Islet of Langerhans (tissue), 1 donor: Measurements from ENCODE around the gene TRUB2.
"Not testable (repeated sequence)": the region's sequence is repeated elsewhere in the genome, so short reads cannot be mapped to it uniquely, and the experiment has no call there.

Experiments
- FAIRE-seq: peaks from one replicate; lab custom pipeline; 2011; peaks lifted over from hg19 to GRCh38; lab: Jason Lieb, UNC

The TRUB2 gene

DNA sequence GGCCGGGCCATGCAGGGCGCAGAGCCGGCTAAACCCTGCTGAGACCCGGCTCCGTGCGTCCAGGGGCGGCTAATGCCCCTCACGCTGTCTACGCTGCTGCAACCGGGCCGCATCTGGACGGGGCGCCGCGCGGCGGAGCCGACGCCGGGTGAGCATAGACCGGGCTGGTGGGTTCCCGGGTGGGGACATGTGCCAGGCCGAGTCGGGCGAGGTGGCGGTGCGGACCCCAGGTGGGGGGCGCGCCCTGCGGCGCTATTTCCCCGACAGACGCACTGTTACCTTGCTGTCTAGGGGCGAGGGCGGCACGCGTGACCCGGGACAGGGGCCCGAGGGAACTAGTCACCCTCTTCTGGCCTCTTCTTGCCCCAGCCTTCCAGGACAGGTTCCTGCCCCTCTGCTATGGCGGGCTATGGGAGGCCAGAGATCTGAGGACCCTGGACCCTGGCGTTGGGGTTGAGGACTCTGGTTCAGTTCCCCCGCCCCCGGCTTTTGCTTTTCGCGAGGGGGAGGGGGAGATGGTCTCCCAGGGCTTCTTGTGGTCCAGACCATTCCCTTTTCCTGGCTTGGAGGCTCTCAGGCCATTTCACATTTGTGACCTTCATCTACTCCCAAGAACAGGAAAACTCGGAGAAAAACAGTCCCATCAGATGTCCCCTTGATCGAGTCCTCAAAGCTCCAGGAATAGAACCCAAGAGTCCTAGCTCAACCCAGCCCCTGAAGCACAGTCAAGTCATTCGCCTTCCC lies 18.6 kb upstream of the TRUB2 start:
- no peak for FAIRE-seq

DNA sequence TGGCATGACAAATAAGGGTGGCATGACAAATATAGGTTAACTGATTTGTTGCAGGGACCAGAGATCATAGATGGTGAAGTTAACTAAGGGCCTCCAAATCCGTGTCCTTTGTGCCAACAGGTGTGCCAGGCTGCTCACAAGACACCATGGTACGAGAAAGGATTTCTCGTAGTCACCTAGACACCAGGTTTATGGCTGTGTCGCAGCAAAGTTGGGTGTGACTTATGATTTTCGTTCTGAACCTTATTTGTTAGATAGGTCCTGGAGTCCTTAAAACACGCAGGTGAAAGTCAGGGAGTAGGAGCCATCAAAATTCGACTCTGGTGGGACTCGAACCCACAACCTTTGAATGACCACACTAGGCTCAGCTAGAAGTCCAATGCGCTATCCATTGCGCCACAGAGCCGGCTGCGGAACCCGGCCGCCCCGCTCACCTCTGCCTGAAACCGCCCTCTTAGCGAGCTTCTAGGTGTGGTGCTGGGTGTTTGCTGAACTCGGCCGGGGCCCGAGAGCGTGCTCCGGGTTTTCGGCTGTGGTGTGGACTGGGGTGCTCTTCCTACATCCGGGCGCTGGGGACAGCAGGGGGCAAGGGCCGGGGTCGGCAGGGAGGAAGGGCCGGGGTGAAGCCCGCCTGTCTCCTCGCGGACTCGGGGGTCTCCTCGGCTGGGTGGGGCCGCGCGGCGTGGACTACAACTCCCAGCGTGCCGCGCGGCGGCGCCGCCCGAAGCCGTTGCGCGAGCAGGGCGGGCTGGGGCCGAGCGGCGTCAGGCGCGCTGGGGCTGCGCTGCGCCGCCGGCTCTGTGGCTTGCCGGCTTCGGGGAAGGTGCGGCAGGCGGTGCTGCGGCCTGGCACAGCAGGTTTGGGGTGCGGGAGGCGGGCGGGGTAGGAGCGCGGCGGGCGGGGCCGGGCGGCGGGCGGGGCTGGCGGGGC lies 17.8 kb upstream of the TRUB2 start, which contains the start of gene SLC27A4:
TSS of gene SLC27A4 (plus strand) at position 767 of the 930 bp plus-strand sequence. CDS start 2,606 bp downstream, outside the sequence.
- no peak for FAIRE-seq

GRCh38 chr9:128338852-128339614 lies 16.8 kb upstream of the TRUB2 start:
- not testable (repeated sequence) for FAIRE-seq

DNA sequence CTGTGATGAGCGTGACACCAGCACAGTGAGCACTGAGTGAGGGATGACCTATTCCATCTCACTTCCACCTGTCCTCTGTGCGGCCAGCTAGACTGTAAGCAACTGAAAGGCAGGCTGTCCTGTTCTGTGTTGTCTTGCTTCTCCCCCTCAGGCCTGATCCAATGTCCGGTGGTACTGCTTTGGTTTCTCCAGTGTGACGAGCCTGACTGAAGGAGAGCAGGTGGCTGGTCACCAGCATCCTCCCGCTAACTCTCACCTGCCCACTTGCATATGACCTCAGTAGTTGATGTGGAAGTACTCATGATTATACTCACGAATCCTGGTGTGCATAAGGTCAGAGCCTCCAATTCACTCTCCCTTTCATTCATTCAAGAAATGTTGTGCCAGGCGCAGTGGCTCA lies 15.7 kb upstream of the TRUB2 start:
- FAIRE-seq: no peak

- no peak for FAIRE-seq
Measured at GRCh38 chr9:128335914-128336313, 13.7 kb upstream of the TRUB2 start.

- FAIRE-seq: no peak
Measured at GRCh38 chr9:128335161-128335560, 12.9 kb upstream of the TRUB2 start.

GRCh38 chr9:128333451-128333869 lies 11.2 kb upstream of the TRUB2 start:
- no peak for FAIRE-seq

DNA sequence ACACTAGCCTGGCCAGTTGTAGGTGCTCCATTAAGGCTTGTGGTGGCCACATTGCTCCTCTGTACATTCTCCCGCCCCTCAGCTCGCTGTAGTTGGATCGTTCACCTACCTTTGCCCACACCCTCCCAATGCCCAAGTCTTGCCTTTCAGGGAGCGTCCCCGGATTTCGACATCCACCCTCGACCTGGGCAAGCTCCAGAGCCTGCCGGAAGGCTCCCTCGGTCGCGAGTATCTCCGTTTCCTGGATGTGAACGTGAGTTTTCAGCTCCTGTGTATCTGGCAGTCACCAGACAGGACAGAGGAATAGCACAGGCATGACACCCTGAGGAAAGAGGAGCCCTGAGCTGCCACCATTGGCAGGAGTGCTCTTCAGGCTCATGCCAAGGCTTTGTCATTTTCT lies 3.4 kb upstream of the TRUB2 start:
- FAIRE-seq: no peak

DNA sequence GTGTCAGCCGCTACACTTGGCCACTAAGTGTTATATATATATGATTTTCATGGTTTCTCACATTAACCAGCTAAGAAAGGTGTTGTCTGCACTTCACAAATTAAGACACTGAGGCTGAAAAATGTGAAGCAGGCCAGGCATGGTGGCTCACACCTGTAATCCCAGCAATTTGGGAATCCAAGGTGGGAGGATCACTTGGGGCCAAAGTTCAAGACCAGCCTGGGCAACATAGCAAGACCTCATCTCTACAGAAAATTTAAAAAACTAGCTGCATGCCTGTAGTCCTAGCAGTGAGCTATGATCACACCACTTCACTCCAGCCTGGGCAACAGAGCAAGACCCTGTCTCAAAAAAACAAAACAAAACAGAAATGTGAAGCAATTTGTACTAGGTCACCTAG lies 2.2 kb upstream of the TRUB2 start:
- no peak for FAIRE-seq

DNA sequence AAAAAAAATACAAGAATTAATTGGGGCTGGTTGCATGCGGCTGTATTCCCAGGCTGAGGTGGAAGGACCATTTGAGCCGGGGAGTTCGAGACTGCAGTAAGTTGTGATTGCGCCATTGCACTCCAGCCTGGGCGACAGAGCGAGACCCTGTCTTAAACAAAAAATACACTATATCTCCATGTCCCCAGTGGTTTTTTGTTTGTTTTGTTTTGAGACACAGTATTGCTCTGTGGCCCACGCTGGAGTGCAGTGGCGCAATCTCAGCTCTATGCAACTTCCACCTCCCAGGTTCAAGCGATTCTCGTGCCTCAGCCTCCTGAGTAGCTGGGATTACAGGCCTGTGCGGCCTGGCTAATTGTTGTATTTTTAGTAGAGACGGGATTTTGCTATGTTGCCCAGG lies 1.5 kb upstream of the TRUB2 start:
- FAIRE-seq: no peak

DNA sequence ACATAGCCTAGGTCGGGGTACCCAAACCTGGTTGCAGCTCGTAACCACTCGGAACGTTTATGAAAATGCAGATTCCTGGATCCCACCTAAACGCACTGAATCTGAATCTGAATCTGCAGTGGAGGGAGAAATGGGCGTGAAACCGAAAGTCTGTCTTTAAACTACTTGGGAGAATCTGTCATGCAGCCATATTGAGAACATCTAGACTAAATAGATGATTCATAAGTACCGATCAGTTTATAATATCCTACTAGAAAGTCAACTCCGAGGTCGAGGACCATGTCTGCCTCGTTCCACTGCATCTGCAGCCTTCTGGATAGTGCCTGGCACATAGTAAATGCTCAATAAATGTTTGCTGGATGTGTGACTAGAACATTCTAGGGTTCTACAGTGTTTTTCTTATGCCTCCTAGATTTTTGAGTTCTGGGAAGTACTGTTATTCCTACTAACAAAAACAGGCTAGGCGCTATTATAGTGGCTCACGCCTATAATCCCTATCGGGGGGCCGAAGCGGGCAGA lies 1.0 kb upstream of the TRUB2 start:
- no peak for FAIRE-seq

DNA sequence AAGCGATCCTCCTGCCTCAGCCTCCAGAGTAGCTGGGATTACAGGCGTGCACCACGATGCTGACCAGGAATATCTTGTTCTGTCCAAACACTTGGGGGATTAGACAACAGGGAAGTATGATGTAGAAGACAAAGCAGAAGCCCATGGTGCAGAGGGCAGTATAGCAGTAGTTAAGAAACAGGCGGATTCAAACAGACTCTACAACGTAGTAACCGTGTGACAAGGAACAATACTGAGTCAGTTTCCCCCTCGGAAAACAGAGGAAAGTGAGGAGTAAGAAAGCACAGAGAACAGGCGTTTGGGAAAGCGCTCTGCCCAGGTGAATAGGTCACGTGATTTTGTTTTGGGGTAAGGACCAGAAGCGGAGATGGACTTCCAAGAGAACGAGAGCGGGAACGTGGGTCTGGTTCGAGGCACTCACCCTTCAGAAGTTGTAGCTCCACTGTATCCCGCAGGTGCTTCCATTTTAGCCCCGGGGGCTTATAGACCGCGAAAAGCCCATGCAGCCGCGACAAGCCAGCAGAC lies 306 bp downstream of the TRUB2 start:
- FAIRE-seq: no peak

DNA sequence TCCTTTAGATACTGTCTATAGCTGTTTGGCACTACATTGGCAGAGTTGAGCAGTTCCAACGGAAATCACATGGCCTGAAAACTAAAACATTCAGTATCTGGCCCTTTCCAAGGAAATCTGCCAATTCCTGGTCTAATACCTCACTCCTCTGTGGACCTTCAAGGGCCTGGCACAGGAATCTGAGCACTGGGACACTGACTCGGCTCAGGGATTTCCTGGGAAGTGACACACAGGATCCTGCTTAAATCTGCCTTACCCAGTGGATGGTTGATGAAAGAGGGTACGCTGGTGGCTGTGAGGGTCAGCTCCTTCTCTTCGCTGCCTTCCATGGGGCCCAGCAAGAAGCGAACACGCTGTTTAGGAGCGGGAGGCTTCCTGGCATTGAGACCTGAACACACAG lies 904 bp downstream of the TRUB2 start:
- no peak for FAIRE-seq

GRCh38 chr9:128317629-128318028 lies 4.6 kb downstream of the TRUB2 start:
- no peak for FAIRE-seq

DNA sequence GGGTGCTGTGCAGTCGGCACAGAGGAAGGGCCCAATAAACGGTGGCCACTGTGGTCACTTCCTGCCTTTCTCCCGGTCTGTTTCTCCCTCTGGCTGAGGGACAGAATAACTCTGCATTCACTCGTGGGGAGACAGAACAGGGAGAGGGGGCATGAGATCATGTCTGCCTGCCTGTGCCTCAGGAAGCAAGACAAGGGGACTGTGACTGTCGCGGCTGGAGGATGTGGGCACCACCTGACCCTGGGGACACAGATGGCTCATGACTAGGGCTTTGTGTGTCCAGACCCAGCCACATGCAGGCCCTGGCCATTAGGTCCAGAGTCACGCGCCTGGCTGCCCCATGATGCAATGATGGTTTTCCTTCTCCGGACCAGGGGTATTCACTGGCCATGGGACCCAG lies 5.8 kb downstream of the TRUB2 start:
- FAIRE-seq: no peak

DNA sequence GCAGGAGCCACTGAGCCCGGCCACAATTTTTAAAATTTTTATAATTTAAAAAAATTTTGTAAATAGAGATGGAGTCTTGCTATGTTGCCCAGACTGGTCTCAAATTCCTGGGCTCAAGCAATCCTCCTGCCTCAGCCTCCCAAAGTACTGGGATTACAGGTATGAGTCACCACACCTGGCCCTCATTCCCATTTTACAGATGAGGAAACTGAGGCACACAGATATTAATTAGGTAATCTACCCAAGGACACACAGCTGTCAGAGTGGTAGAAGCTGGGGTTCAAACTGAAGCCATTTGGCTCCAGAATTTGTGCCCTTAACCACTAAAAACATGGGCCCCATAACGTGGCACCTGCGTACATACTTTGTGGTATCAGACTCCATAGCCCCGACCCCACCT lies 7.5 kb downstream of the TRUB2 start:
- no peak for FAIRE-seq

DNA sequence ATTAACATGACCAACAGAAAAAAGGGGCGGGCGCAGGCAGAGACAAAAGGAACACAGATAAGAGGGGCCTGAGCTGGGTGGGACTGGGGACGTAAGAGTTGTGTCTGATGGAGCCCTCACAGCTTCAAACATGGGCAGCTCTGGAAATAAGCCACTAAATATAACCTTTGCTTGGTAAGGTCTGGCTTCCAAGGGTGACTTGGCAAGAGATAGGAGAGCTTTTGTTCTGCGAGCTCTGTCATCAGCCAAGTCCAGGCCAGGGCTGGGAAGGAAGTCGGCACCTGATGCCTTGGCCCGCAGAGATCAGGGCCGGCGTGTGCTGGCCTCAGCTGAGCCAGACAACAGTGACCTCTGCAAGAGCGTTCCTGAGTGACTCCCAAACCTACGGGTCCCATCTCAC lies 11.8 kb downstream of the TRUB2 start:
- FAIRE-seq: no peak

DNA sequence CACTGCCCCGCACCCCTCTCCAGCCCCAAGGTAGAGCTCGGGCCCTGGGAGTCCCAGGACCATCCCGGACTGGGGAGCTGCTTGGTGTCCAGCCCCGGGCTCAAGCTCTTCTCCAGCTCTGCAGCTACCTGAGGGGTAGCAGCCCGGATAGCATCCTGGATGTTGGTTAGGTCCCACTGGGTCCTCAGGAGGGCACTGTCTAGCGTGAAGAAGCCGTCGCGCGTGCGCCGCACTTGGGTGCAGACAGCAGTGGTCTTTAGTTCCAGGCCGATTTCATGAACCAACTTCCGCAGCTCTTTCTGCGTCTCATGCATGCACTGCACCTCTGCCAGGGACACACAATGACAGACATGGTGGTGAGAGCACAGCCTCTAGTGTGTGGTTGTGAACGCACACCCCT lies 12.7 kb downstream of the TRUB2 start:
- FAIRE-seq: no peak

DNA sequence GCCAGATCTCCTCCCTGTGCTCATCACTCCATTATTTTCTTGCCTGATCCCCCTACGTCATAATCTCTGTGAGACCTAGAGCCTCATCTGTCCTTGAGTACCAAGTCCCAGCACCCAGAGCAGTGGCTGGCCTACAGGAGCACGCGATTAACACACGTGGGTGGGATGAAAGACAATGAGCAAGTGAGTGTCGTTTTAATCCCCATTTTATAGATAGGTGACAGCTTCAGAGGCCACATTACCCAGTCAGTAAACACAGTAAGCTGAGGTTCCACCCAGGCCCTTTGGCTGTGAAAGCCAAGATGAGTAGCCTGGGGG lies 17.3 kb downstream of the TRUB2 start:
- no peak for FAIRE-seq

DNA sequence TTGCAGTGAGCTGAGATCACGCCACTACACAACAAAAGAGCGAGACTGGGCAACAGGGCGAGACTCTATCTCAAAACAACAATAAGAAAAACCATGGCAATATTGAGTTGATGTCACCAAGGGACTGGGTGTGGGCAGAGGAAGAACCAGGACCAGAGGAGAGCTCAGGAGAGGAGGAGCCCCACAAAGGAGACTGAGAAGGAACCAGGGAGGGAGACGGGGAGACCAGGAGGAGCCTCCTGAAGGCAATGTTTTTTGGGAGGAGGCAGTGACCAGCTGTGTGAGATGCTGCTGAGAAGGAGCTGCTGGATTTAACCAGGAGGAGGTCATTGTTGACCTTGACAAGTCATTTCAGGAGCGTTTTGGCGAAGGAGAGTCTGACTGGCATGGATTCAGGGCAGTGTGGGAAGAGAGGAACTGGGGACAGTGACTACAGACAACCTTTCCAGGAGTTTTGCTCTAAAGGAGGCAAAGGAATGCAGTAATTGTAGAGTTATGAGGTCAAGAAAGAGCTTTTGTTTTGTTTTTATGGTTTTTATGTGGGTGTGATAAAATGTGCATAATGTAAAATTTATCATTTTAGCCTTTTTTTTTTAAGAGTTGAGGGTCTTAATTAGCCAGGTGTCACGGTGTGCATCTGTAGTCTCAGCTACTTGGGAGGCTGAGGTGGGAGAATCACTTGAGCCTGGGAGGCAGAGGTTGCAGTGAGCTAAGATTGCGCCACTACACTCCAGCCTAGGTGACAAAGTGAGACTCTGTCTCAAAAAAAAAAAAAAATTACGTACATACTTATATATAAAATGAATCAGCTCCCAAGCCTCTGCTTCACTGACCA lies 17.9 kb downstream of the TRUB2 start:
- no peak for FAIRE-seq
